ENCODE data around the gene LSM14A.

The LSM14A gene

DNA sequence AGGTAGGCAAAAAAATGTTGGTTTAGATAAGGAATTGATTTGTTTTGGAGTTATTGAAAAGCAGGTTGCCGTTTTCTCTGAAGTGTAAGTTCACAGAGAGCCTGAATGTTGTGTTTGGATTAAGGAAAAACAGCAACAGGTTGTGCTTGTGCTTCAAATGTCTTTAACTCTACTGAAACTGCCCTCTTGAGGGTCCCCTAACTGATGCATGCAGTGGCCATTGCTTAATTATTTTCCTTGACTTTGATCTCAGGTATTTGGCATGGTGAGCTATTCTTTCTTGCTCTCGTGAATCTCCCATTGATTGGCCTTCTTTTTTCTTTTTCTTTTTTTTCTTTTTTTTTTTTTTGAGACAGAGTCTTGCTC is 85.2 kb downstream of the LSM14A start:
- Histone ChIP-seq H2AFZ (ENCODE audit: low read depth, low read length, severe bottlenecking) (no peak overlapping the region), H3K9ac (ENCODE audit: low read length) (no peak overlapping the region), H3K27me3 (ENCODE audit: low read length) (no peaks in the 10 kb centered on the region), H3K4me3 (ENCODE audit: insufficient read depth, low read length, poor library complexity, severe bottlenecking) (no peak overlapping the region), H3K9me2 (replicated peaks; ENCODE audit: insufficient read depth, low read length) (no peaks in the 10 kb centered on the region), H3K4me2 (ENCODE audit: low read depth, low read length, poor library complexity, severe bottlenecking) (no peak overlapping the region), H3F3A (ENCODE audit: insufficient read depth) (no peaks in the 10 kb centered on the region), H4K20me1 (ENCODE audit: low read depth, low read length) (no peaks in the 10 kb centered on the region), H3K9me3 (ENCODE audit: insufficient read depth, low read length) (no peaks in the 10 kb centered on the region), H3K79me2 (ENCODE audit: insufficient read depth, low read length) (peaks cover 30% of the 10 kb centered on the region), H3K36me3 (ENCODE audit: low read length) (no peaks in the 10 kb centered on the region), H3K27ac (ENCODE audit: low read depth, low read length) (no peak overlapping the region)
- TF ChIP-seq, protein P1, sequence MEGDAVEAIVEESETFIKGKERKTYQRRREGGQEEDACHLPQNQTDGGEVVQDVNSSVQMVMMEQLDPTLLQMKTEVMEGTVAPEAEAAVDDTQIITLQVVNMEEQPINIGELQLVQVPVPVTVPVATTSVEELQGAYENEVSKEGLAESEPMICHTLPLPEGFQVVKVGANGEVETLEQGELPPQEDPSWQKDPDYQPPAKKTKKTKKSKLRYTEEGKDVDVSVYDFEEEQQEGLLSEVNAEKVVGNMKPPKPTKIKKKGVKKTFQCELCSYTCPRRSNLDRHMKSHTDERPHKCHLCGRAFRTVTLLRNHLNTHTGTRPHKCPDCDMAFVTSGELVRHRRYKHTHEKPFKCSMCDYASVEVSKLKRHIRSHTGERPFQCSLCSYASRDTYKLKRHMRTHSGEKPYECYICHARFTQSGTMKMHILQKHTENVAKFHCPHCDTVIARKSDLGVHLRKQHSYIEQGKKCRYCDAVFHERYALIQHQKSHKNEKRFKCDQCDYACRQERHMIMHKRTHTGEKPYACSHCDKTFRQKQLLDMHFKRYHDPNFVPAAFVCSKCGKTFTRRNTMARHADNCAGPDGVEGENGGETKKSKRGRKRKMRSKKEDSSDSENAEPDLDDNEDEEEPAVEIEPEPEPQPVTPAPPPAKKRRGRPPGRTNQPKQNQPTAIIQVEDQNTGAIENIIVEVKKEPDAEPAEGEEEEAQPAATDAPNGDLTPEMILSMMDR (IDR thresholded peaks at IDR 0.05; ENCODE audit: insufficient read depth, low read length, poor library complexity, severe bottlenecking) = no peak
- TF ChIP-seq EZH2phosphoT487 (conservative IDR thresholded peaks at IDR 0.05; ENCODE audit: low read length) = no peak

DNA sequence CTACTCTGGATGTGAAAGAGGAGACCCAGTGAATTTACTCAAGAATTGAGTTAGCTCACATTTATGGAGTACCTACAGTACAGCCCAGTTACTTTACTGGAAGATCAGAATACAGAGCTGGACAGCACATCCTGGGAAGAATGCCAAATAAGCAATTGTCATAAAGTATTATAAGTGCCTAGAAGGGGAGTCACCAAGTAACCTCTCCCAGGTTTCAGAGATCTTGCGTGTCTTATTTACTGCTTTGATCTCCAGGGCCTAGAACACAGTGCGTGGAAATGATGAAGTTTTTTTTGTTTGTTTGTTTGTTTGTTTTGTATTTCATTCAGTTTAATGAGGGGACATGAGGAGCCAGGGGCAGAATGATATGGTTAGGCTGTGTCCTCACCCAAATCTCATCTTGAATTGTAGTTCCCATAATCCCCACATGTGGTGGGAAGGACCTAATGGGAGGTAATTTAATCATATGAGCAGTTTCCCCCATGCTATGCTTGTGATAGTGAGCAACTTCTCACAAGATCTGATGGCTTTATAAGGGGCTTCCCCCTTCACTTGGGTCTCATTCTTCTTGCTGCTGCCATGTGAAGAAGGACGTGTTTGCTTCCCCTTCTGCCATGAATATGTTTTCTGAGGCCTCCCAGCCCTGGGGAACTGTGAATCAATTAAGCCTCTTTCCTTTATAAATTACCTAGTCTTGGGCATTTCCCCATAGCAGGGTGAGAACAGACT is 87.2 kb downstream of the LSM14A start:
- Histone ChIP-seq H3K4me2 (ENCODE audit: low read depth, low read length, poor library complexity, severe bottlenecking) (no peak overlapping the region), H3K27ac (ENCODE audit: low read depth, low read length) (no peak overlapping the region), H3K9me3 (ENCODE audit: insufficient read depth, low read length) (no peaks in the 10 kb centered on the region), H3K4me3 (ENCODE audit: insufficient read depth, low read length, poor library complexity, severe bottlenecking) (no peak overlapping the region), H2AFZ (ENCODE audit: low read depth, low read length, severe bottlenecking) (no peak overlapping the region), H3K79me2 (ENCODE audit: insufficient read depth, low read length) (peaks cover 30% of the 10 kb centered on the region), H3K9ac (ENCODE audit: low read length) (no peak overlapping the region), H4K20me1 (ENCODE audit: low read depth, low read length) (no peaks in the 10 kb centered on the region), H3K36me3 (ENCODE audit: low read length) (no peaks in the 10 kb centered on the region), H3K27me3 (ENCODE audit: low read length) (no peaks in the 10 kb centered on the region), H3K9me2 (replicated peaks; ENCODE audit: insufficient read depth, low read length) (no peaks in the 10 kb centered on the region), H3F3A (ENCODE audit: insufficient read depth) (no peaks in the 10 kb centered on the region)
- TF ChIP-seq EZH2phosphoT487 (conservative IDR thresholded peaks at IDR 0.05; ENCODE audit: low read length) = no peak
- TF ChIP-seq, protein P1 (IDR thresholded peaks at IDR 0.05; ENCODE audit: insufficient read depth, low read length, poor library complexity, severe bottlenecking) = no peak

DNA sequence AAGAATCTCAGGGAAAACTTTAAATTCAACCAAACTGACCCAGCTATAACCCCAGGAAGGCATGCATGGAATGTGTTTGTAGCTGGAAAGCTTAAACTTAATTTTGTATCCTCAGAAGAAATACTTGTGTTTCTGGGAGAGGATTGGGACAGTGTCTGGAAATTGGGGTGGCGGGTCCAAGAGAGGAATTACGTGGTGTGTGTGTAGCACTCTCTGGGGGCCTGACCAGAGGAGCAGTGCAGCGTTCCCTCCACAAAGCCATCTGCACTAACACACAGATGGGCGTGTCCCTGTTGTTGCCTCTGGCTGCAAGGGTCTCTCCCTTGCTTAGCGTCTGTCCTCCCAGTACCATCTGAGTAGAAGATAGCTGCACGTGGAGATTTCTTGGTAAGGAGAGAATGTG is 88.5 kb downstream of the LSM14A start:
- no peaks in the 10 kb centered on the region for H4K20me1 ChIP-seq (ENCODE audit: low read depth, low read length)
- H2AFZ ChIP-seq (ENCODE audit: low read depth, low read length, severe bottlenecking) = no peak overlapping the region
- no peak overlapping the region for H3K4me2 ChIP-seq (ENCODE audit: low read depth, low read length, poor library complexity, severe bottlenecking)
- H3K79me2 ChIP-seq (ENCODE audit: insufficient read depth, low read length) = peaks cover 22% of the 10 kb centered on the region
- no peaks in the 10 kb centered on the region for H3F3A ChIP-seq (ENCODE audit: insufficient read depth)
- no peak overlapping the region for H3K9ac ChIP-seq (ENCODE audit: low read length)
- H3K27me3 ChIP-seq (ENCODE audit: low read length) = no peaks in the 10 kb centered on the region
- H3K27ac ChIP-seq (ENCODE audit: low read depth, low read length) = no peak overlapping the region
- no peak for TF ChIP-seq EZH2phosphoT487 (conservative IDR thresholded peaks at IDR 0.05; ENCODE audit: low read length)
- TF ChIP-seq, protein P1 (IDR thresholded peaks at IDR 0.05; ENCODE audit: insufficient read depth, low read length, poor library complexity, severe bottlenecking) = no peak
- no peaks in the 10 kb centered on the region for H3K9me2 ChIP-seq (replicated peaks; ENCODE audit: insufficient read depth, low read length)
- no peaks in the 10 kb centered on the region for H3K36me3 ChIP-seq (ENCODE audit: low read length)
- no peaks in the 10 kb centered on the region for H3K9me3 ChIP-seq (ENCODE audit: insufficient read depth, low read length)
- H3K4me3 ChIP-seq (ENCODE audit: insufficient read depth, low read length, poor library complexity, severe bottlenecking) = no peak overlapping the region

Data from SU-DHL-6 (cell line).